Cardiac fibroblast (primary cell): Measurements from ENCODE around the gene BCL3.

Experiments
- DNase-seq, 2 donors: peaks; one replicate each; pipeline versions ENCODE4 v3.0.0 to v3.0.0-alpha.2; 2010; ENCODE audit warnings: low read depth in 2 of 2
- H3K4me3 ChIP-seq, 2 donors: replicated peaks in 1 of 2; 1 replicate in 1 of 2; 2 replicates in 1 of 2; pipeline ENCODE4 v1.5.1; 2011; ENCODE audit warnings: low read depth in 2 of 2, low read length in 2 of 2, mild to moderate bottlenecking in 2 of 2, moderate library complexity in 1 of 2
- CTCF ChIP-seq: IDR thresholded peaks from one replicate; pipeline ENCODE4 v1.5.1; 2011; ENCODE audit warnings: low read depth, mild to moderate bottlenecking, low read length, inconsistent platforms

BCL3 gene

GRCh38 chr19:44728178-44728577 lies 20.3 kb upstream of the BCL3 start:
- no peak for DNase-seq
- TF ChIP-seq CTCF, result no peak
- no peak overlapping the region for H3K4me3 ChIP-seq

GRCh38 chr19:44729516-44730033 lies 18.9 kb upstream of the BCL3 start:
- DNase-seq, result no peak
- H3K4me3 ChIP-seq, result no peak overlapping the region
- TF ChIP-seq CTCF, result no peak

- H3K4me3 ChIP-seq, result no peak overlapping the region
- TF ChIP-seq CTCF, result no peak
- no peak for DNase-seq
These were observed 17.4 kb upstream of the BCL3 start for GRCh38 chr19:44731081-44731480.

- DNase-seq, result no peak
- no peak overlapping the region for H3K4me3 ChIP-seq
- TF ChIP-seq CTCF, result no peak
These were observed 16.9 kb upstream of the BCL3 start for GRCh38 chr19:44731622-44732021.

- no peak overlapping the region for H3K4me3 ChIP-seq
- TF ChIP-seq CTCF, result no peak
These were observed 16.1 kb upstream of the BCL3 start for GRCh38 chr19:44732235-44733014.

GRCh38 chr19:44734357-44734756 lies 14.2 kb upstream of the BCL3 start:
- no peak for TF ChIP-seq CTCF
- DNase-seq, result no peak
- H3K4me3 ChIP-seq, result no peak overlapping the region

More at GRCh38 chr19:44732235-44733014, 16.1 kb upstream of the BCL3 start:
- no peak for DNase-seq
